K562 (cell line): ENCODE results near the gene SEMA3C. TPM values are rescaled to one million over a fixed set of nuclear protein-coding genes. Genes with fewer than 3 reads are reported as not detected.

Source experiments
- CHD4 ChIP-seq: fragments of 200-600 bp; sonication (generic); IDR thresholded peaks from 3 replicates; pipeline ENCODE4 v1.6.1; 2012; ENCODE audit warnings: low read depth, mild to moderate bottlenecking, mixed read lengths, low read length, inconsistent platforms; ENCODE audit not compliant: insufficient read depth, insufficient replicate concordance, poor library complexity, severe bottlenecking
- CUX1 ChIP-seq: fragments of 200-800 bp; sonication (Bioruptor generic); IDR thresholded peaks from 2 replicates; pipeline ENCODE4 v1.6.1; 2016; ENCODE audit warnings: missing genetic modification characterization, missing compliant biosample characterization
- FOSL1 ChIP-seq: fragments of 200-800 bp; sonication (Bioruptor generic); conservative IDR thresholded peaks from 2 replicates; pipeline ENCODE4 v1.6.1; 2016; ENCODE audit warnings: missing genetic modification characterization, missing compliant biosample characterization
- HMGXB4 ChIP-seq: sonication (generic); formaldehyde crosslinking; IDR thresholded peaks from 2 replicates; pipeline ENCODE4 v1.8.1; 2023; ENCODE audit warnings: mild to moderate bottlenecking, missing genetic modification reagents
- NCOA4 ChIP-seq: fragments of 450-650 bp; IDR thresholded peaks from 2 replicates; pipeline ENCODE4 v1.6.1; 2018; ENCODE audit warnings: mild to moderate bottlenecking; ENCODE audit not compliant: partially characterized antibody
- polyA plus RNA-seq, 8 experiments: library from polyadenylated mRNA; depleted of rRNA in 4 of 8; stranded (reverse) in 5 of 8; unstranded in 3 of 8; fragments of >200 nt; fragmentation: Nextera tagmentation in 2 of 8; fragmentation: Illumina TruSeq in 1 of 8; extraction: Ambion mirVana in 2 of 8; extraction: Trizol in 1 of 8; gene quantifications; 2 replicates each; pipeline versions ENCODE4 v1.2.1 to v1.2.3, GENCODE V29; 2011 to 2014; ENCODE audit warnings: inconsistent platforms in 1 of 8, missing spikeins in 1 of 8
- total RNA-seq, 7 experiments: library from RNA; depleted of rRNA in 6 of 7; stranded (reverse); fragments of >200 nt in 6 of 7; fragmentation: Illumina TruSeq in 2 of 7; extraction: Trizol in 2 of 7; gene quantifications; 2 replicates each; pipeline versions ENCODE4 v1.2.1 to v1.2.3, GENCODE V29; 2011 to 2021; ENCODE audit warnings: low replicate concordance in 1 of 7

SEMA3C gene
- total and polyA plus RNA-seq, 9 of the 15 experiments (the other 6 are each of a cell fraction or from before 2014, with no cell fraction given): 0.04 to 0.36 (median 0.12) TPM; not detected in 3

- TF ChIP-seq CUX1 (CRISPR knock-in tag) (no peak), HMGXB4 (CRISPR knock-in tag) (no peak), NCOA4 (no peak), CHD4 (no peak), FOSL1 (tag) (no peak)
These were observed 37.4 kb downstream of the SEMA3C start (continued) for GRCh38 chr7:80881351-80881900.
